SK-N-SH treated with all-trans-retinoic acid at 6 μM for 48 hours (cell line): Measurements from ENCODE around the gene FAM163A.

Experiments used
- ARNTL ChIP-seq: fragments of 450-650 bp; formaldehyde crosslinking; IDR thresholded peaks from 2 replicates; pipeline ENCODE4 v1.5.0; 2020; ENCODE audit warnings: low read depth, mild to moderate bottlenecking, moderate library complexity, borderline replicate concordance
- CREB5 ChIP-seq: fragments of 250-450 bp; sonication (Bioruptor Pico); IDR thresholded peaks from 2 replicates; pipeline ENCODE4 v1.5.1; 2020; ENCODE audit warnings: low read depth, mild to moderate bottlenecking, moderate library complexity
- CSDC2 ChIP-seq: fragments of 250-450 bp; sonication (Bioruptor Pico); IDR thresholded peaks from 2 replicates; pipeline ENCODE4 v1.5.0; 2020; ENCODE audit warnings: mild to moderate bottlenecking, moderate library complexity
- ISL1 ChIP-seq: fragments of 250-450 bp; sonication (Bioruptor Pico); IDR thresholded peaks from 2 replicates; pipeline ENCODE4 v2.1.2; 2022; ENCODE audit warnings: mild to moderate bottlenecking, moderate library complexity
- TCF4 ChIP-seq: fragments of 250-450 bp; sonication (Bioruptor Pico); IDR thresholded peaks from 2 replicates; pipeline ENCODE4 v1.8.0; 2021; ENCODE audit warnings: mild to moderate bottlenecking, moderate library complexity, borderline replicate concordance
- ZC3H10 ChIP-seq: fragments of 250-450 bp; sonication (Bioruptor Pico); IDR thresholded peaks from 2 replicates; pipeline ENCODE4 v1.5.1; 2021; ENCODE audit warnings: mild to moderate bottlenecking, moderate library complexity
- ZNF70 ChIP-seq: fragments of 450-650 bp; formaldehyde crosslinking; IDR thresholded peaks from 2 replicates; pipeline ENCODE4 v1.5.0; 2020; ENCODE audit warnings: mild to moderate bottlenecking, moderate library complexity

- TF ChIP-seq ARNTL (CRISPR knock-in tag) (no peak), ZC3H10 (CRISPR knock-in tag) (no peak), ZNF70 (CRISPR knock-in tag) (no peak), CREB5 (CRISPR knock-in tag) (no peak), CSDC2 (CRISPR knock-in tag) (no peak), TCF4 (CRISPR knock-in tag) (no peak), ISL1 (CRISPR knock-in tag) (no peak)
Observed at GRCh38 chr1:179788259-179788658, 45.2 kb downstream of the FAM163A start.
